Measurements from ENCODE around the gene NRXN3.

DNA sequence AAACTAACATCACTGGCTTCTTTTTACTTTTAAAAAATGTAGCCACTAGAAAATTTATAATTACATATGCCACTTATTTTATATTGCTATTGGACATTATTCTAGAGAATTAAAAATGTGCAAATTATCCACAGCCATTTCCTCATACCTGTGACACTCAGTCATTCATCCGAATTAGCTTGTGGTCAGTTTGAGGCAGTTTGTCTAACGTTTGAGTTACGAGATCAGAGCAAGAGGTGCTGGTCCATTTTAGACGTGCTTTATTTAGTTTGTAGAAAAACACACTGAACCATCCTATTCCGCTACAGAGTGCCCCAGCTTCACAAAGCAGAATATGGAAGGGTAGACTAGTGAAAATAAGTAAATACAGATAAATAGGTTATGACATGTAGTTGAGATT lies 513.0 kb downstream of the NRXN3 start:
- TF ChIP-seq, protein P1, sequence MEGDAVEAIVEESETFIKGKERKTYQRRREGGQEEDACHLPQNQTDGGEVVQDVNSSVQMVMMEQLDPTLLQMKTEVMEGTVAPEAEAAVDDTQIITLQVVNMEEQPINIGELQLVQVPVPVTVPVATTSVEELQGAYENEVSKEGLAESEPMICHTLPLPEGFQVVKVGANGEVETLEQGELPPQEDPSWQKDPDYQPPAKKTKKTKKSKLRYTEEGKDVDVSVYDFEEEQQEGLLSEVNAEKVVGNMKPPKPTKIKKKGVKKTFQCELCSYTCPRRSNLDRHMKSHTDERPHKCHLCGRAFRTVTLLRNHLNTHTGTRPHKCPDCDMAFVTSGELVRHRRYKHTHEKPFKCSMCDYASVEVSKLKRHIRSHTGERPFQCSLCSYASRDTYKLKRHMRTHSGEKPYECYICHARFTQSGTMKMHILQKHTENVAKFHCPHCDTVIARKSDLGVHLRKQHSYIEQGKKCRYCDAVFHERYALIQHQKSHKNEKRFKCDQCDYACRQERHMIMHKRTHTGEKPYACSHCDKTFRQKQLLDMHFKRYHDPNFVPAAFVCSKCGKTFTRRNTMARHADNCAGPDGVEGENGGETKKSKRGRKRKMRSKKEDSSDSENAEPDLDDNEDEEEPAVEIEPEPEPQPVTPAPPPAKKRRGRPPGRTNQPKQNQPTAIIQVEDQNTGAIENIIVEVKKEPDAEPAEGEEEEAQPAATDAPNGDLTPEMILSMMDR (IDR thresholded peaks at IDR 0.05), result no peak
- TF ChIP-seq EZH2 (IDR thresholded peaks at IDR 0.05; ENCODE audit: borderline replicate concordance, insufficient read depth, low read depth, low read length, poor library complexity, severe bottlenecking), result no peak
